Pancreas (tissue), 10 donors: ENCODE measurements around the gene RND2. TPM values are rescaled to one million over a fixed set of nuclear protein-coding genes. Genes with fewer than 3 reads are reported as not detected.
A peak's percentile ranks its signal among the peaks of the same experiment; 100 is the strongest.
"Not testable (repeated sequence)": the region's sequence is repeated elsewhere in the genome, so short reads cannot be mapped to it uniquely, and the experiment has no call there.

ENCODE experiments used
- ATAC-seq, 4 donors: fragments of 200-7000 bp; cut with Tn5 transposase; one replicate each; pipeline versions ENCODE4 v1.8.0 to v1.9.1; 2020; ENCODE audit warnings: mild to moderate bottlenecking in 4 of 4, moderate library complexity in 4 of 4
- DNase-seq, 6 donors: peaks; one replicate each; pipeline ENCODE4 v3.0.0-alpha.2; 2020
- FAIRE-seq: peaks from 2 replicates; lab custom pipeline; 2012; peaks lifted over from hg19 to GRCh38; lab: Jason Lieb, UNC
- H3K27ac ChIP-seq, 4 donors: fragments of 200-600 bp; sonication (generic); 1 replicate in 3 of 4; 2 replicates in 1 of 4; pipeline versions ENCODE4 v1.5.0 to v1.8.0; 2020
- H3K27me3 ChIP-seq, 4 donors: fragments of 200-600 bp; one replicate each; pipeline ENCODE4 v1.8.0; 2021
- H3K36me3 ChIP-seq, 3 donors: fragments of 200-600 bp; sonication (generic) in 1 of 3; one replicate each; pipeline versions ENCODE4 v1.5.0 to v1.8.0; 2020 to 2021
- H3K4me1 ChIP-seq, 3 donors: fragments of 200-600 bp; one replicate each; pipeline ENCODE4 v1.8.0; 2021
- H3K4me3 ChIP-seq, 4 donors: fragments of 200-600 bp; sonication (generic) in 2 of 4; one replicate each; pipeline versions ENCODE4 v1.5.0 to v1.8.0; 2020 to 2021
- H3K9me3 ChIP-seq, 4 donors: fragments of 200-600 bp; one replicate each; pipeline ENCODE4 v1.8.0; 2021
- WGBS, 2 donors: extraction: QIAGEN DNeasy Blood & Tissue Kit; methylation state at CpG; one replicate each; pipeline ENCODE4 v1.1.7; 2013; 5-methylcytosine and 5-hydroxymethylcytosine counted together
- intact Hi-C, 3 donors: fragments of 100-400 bp; cut with DNase I; formaldehyde crosslinking; loops; one replicate each; pipeline versions ENCODE4 v1.11.1 to v1.14.2; 2022
- polyA plus RNA-seq, 2 donors: library from polyadenylated mRNA; stranded (reverse); fragments of 200-250 nt; gene quantifications; one replicate each; pipeline ENCODE4 v1.2.3, GENCODE V29; 2013
- total RNA-seq, 6 donors: library from RNA; stranded (reverse); fragmentation: NEBNext Ultra II Directional in 4 of 6; extraction: Animal tissue kit (Norgen Biotek cat#: 25700) in 4 of 6; gene quantifications; one replicate each; pipeline versions ENCODE4 v1.2.1 to v1.2.4, GENCODE V29; 2021 to 2023
- TF ChIP-seq, protein P1 (sequence below), 4 donors: fragments of 200-600 bp; sonication (generic) in 3 of 4; IDR thresholded peaks; one replicate each; pipeline versions ENCODE4 v1.5.0 to v1.8.0; 2021; ENCODE audit warnings: antibody characterized with exemption in 4 of 4
- donor health status: healthy with polysubstance abuse.
- donor health status: DM: no; HTN: no; CAD: no; lungs with moderate emphysema.
- donor health status: DM: no; HTN: no; CAD: no.
- donor health status: control.
- donor health status: control.
- donor health status: Bipolar disorder and iron deficiency.
- donor health status: DM: yes; HTN: yes; CAD: no.
- donor health status: DM: no; HTN: no; CAD: no.
- donor health status: DM: no; HTN: no; CAD: no.
- donor health status: DM: yes; HTN: yes; CAD: no.

The RND2 gene
- total and polyA plus RNA-seq, 8 donors: 0.22 to 1.1 (median 0.57) TPM

DNA sequence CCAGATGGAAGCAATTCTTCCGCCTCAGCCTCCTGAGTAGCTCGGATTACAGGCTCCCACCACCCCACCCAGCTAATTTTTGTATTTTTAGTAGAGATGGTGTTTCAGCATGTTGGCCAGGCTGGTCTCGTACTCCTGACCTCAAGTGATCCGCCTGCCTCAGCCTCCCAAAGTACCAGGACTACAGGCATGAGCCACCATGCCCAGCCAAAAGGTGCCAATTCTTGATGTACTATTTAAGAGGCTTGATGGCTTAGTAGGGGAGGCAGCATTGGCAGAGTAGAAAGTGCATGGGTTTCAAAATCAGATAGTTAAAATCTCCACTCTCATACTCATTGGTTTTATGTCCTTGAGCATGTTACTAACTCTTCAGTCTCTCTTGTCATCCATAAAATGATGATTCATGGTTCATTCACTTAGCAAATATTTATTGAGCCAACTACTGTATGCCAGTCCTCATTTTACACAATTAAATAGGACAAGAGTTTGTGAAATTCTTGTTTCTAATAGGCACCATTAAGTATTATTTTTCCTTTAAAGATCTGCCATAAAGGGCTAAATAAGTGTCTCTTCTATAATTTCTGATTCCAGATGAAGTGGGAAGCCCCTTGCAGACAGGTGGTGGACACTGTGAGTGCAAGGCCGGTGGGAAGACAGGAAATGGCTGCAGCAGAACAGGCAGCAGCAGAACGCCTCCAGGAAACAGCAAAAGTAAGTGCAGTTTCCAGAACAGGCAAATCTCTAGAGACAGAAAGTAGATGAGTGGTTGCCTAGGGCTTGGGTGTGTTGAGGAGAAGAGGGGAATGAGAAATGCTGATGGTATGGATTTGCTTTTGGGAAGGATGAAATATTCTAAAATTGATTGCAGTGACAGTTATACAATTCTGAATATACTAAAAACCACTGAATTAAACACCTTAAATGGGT is 35.0 kb upstream of the RND2 start:
- H3K4me1 ChIP-seq: no peaks in the 10 kb centered on the region
- TF ChIP-seq, protein P1, sequence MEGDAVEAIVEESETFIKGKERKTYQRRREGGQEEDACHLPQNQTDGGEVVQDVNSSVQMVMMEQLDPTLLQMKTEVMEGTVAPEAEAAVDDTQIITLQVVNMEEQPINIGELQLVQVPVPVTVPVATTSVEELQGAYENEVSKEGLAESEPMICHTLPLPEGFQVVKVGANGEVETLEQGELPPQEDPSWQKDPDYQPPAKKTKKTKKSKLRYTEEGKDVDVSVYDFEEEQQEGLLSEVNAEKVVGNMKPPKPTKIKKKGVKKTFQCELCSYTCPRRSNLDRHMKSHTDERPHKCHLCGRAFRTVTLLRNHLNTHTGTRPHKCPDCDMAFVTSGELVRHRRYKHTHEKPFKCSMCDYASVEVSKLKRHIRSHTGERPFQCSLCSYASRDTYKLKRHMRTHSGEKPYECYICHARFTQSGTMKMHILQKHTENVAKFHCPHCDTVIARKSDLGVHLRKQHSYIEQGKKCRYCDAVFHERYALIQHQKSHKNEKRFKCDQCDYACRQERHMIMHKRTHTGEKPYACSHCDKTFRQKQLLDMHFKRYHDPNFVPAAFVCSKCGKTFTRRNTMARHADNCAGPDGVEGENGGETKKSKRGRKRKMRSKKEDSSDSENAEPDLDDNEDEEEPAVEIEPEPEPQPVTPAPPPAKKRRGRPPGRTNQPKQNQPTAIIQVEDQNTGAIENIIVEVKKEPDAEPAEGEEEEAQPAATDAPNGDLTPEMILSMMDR (IDR thresholded peaks at IDR 0.05): no peak
- 86 to 90% methylated on average over 6 of the region's 6 CpGs for WGBS, 2 donors
- no peak overlapping the region for H3K4me3 ChIP-seq
- H3K36me3 ChIP-seq: peaks cover 8 to 53% (median 17%) of the 10 kb centered on the region in 3 donors
- DNase-seq (no peak), ATAC-seq (no peak), FAIRE-seq (no peak)
- no peaks in the 10 kb centered on the region for H3K9me3 ChIP-seq
- H3K27ac ChIP-seq: no peak overlapping the region
- H3K27me3 ChIP-seq: no peaks in the 10 kb centered on the region
- intact Hi-C loops: no loop called here

DNA sequence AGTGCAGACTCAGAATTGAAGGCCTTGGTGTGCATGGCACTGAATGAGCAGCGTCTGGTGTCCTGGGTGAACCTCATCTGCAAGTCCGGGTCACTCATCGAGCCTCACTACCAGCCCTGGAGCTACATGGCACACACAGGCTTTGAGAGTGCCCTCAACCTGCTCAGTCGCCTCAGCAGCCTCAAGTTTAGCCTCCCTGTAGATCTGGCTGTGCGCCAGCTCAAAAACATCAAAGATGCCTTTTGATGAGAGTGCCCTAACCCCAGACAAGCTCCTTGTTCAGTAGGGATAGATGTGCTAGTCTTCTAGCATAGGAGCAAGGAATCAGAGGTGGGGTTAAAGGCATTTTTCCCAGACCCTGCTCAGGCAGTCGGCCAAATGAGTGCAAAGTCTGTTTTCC is 33.6 kb upstream of the RND2 start:
- Histone ChIP-seq H3K27me3 (no peaks in the 10 kb centered on the region), H3K27ac (no peak overlapping the region), H3K36me3 (peaks cover 8 to 53% (median 17%) of the 10 kb centered on the region in 3 donors), H3K9me3 (no peaks in the 10 kb centered on the region), H3K4me3 (no peak overlapping the region), H3K4me1 (no peaks in the 10 kb centered on the region)
- ATAC-seq: no peak
- FAIRE-seq: no peak
- TF ChIP-seq, protein P1 (IDR thresholded peaks at IDR 0.05): no peak
- no peak for DNase-seq
- intact Hi-C loops: no loop called here
- 92 to 93% methylated on average over 6 of the region's 6 CpGs for WGBS, 2 donors

DNA sequence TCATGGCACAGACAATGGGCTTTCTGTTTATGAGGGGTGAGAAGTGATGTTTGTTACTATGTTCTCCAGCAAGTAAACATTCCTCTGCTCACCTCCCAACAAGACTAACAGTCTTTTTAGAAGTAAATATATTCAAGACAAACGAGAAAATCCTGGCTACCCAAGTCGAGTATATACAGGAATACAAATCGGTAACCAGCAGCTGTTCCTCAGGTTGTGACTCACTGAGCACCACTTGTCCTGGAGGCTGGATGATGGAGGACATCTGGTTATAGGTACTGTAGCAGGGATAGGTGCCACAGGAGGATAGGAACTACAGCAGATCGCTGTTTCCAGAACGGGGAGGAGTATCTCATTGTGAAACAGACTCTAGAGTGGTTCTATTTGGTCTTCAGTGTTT is 32.2 kb upstream of the RND2 start:
- TF ChIP-seq, protein P1 (IDR thresholded peaks at IDR 0.05): no peak
- Histone ChIP-seq H3K9me3 (no peaks in the 10 kb centered on the region), H3K27me3 (no peaks in the 10 kb centered on the region), H3K27ac (no peak overlapping the region), H3K4me3 (no peak overlapping the region), H3K4me1 (peaks cover 5 to 7% (median 5%) of the 10 kb centered on the region in 3 donors), H3K36me3 (peaks cover 8 to 44% (median 16%) of the 10 kb centered on the region in 3 donors)
- FAIRE-seq: no peak
- intact Hi-C loops: no loop called here
- 68 to 75% methylated on average over 5 of the region's 5 CpGs for WGBS, 2 donors
- no peak for DNase-seq
- no peak for ATAC-seq

DNA sequence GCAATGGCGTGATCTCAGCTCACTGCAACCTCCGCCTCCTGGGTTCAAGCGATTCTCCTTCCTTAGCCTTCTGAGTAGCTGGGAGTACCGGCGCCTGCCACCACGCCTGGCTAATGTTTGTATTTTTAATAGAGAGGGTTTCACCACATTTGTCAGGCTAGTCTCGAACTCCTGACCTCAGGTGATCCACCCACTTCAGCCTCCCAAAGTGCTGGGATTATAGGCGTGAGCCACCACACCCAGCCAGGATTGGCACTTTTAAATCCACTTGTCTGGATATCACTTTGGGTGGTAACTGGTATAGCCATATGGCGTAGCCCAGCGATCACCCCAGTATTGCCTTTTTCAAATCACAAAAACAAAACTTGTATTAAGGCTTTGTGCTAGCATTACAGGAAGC is 31.1 kb upstream of the RND2 start:
- peak in 1 of 6 donors; percentile 2 for DNase-seq
- H3K4me3 ChIP-seq, H3K9me3 ChIP-seq, H3K4me1 ChIP-seq, FAIRE-seq, H3K27me3 ChIP-seq, H3K27ac ChIP-seq, intact Hi-C loops, ATAC-seq: not testable (repeated sequence)
- WGBS, 2 donors: 83 to 84% methylated on average over 10 of the region's 10 CpGs
- H3K36me3 ChIP-seq: peaks cover 7 to 35% (median 8%) of the 10 kb centered on the region in 3 donors

DNA sequence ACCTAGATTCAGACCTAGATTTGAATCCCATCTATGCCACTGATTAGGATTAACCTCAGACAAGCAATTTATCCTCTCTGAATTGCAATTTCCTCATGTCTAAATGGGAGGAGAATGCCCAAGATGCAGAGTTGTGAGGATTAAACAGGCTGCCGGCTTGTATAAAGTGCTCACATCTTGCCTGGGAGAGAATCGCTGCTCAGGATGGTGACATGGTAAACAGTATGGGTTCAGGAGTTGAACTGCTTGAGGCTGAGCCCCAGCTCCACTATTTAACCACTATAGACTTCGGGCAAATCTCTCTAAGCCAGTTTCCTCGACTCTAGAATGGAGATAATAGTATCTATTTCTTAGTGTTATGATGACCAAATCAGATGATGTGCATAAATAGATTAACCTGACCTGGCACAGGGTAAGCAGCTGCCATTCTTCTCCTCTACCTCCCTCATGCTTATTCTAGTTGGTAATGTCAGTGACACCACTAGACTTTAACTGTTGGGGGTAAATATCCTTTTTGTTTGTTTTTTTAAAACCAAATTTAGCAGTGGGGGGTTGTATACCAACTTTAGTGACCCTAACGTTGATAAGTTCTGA is 27.5 kb upstream of the RND2 start:
- 4 to 9% methylated on average over 5 of the region's 5 CpGs for WGBS, 2 donors
- peak in 2 of 4 donors; percentile 2 for ATAC-seq
- TF ChIP-seq, protein P1 (IDR thresholded peaks at IDR 0.05): no peak
- intact Hi-C loops: no loop called here
- Histone ChIP-seq H3K9me3 (no peaks in the 10 kb centered on the region), H3K27me3 (no peaks in the 10 kb centered on the region), H3K4me1 (peaks cover 11 to 18% (median 14%) of the 10 kb centered on the region in 3 donors), H3K27ac (peak overlapping the region; percentile 19 to 91 (median 72)), H3K36me3 (peaks cover 0 to 28% (median 11%) of the 10 kb centered on the region in 3 donors), H3K4me3 (peak overlapping the region in 2 of 4 donors; percentile 12 to 75)
- DNase-seq: no peak
- no peak for FAIRE-seq
